Stimulated activated CD8-positive, alpha-beta memory T cell treated with anti-CD3 and anti-CD28 coated beads, Interleukin-12 subunit alpha, Interleukin-12 subunit beta, amount 100 ng/mL, for 24 hours (primary cell): ENCODE measurements around the gene BMP7.

Source experiments
- DNase-seq: peaks from one replicate; pipeline ENCODE4 v3.0.0-alpha.2; 2020; ENCODE audit errors: extremely low read depth

BMP7 gene

DNA sequence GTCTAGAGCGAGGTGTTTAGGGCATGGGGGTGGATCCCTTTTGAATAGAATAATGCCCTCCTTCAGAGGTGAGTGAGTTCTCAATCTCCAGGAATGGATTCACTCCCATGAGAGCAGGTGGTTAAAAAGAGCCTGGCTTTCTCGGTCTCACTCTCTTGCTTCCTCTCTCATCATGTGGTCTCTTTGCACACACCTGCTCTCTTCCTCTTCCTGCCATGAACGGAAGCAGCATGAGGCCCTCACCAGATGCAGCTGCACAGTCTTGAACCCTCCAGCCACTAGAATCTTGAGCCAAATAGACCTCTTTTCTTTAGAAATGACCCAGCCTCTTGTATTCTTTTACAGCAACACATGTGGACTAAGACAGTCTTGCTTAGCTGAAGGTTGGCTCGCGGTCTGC lies 119.3 kb downstream of the BMP7 start:
- no peak for DNase-seq

DNA sequence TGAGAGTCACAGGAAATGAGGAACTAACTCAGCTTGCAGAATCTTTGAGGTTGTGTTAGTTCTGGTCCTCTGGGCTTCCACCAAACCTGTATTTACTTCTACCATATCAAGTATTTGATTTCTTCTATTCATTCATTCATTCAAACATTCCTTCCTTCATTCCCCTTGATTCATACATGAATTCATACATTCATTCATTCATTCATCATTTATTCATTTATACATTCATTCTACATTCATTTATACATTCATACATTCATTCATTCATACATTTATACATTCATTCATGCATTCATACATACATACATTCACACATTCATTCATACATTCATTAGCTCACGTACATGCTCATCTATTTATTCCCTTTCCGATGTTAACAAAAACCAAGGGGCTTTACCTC lies 120.3 kb downstream of the BMP7 start:
- no peak for DNase-seq

DNA sequence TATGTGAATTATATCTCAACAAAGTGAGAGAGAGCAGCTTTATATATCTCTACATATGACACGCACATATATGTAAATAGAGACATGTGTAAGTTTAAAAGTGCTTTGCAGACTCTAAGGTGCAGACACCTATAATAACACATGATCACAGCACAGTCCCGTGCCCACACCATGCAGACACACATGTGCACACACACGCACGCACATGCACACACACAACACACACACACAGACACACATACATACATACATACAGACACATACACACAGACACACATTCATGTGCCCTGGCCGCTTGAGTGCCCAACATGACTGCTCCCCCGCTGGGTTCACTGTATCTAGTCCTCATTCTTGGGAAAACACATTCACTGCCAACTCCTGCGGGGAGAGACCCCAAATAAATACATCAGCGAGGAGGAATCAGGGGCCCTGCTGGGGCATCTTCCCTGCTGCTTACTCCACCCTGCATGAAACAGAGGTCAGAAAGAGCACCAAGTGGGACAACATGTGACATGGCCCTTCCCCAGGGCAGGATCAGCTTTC lies 121.3 kb downstream of the BMP7 start:
- DNase-seq = no peak

- DNase-seq = no peak
Measured at GRCh38 chr20:57143173-57143572, 123.3 kb downstream of the BMP7 start.

DNA sequence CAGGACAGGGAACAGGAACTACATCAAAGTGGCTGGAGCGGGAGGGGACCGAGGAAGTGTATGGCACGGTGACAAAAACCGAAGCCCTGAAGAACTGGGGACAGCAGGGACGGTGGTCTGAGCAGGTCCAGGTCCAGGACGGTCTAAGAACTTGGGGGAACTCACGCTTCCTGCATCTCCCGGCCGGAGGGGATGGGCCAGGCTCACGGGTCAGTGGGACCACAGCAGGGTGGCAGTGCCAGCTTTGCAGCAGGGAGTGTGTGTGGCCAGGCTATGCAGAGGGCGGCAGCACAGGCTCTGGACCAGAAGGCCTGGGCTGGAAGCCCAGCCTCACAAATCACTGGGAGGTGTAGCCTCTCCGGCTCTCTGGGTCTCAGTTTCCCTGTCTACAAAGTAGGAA lies 123.8 kb downstream of the BMP7 start:
- DNase-seq = no peak

- DNase-seq = no peak
Measured at GRCh38 chr20:57141492-57141891, 124.9 kb downstream of the BMP7 start.

GRCh38 chr20:57140416-57140965 lies 126.0 kb downstream of the BMP7 start:
- no peak for DNase-seq

- DNase-seq = no peak
Measured at GRCh38 chr20:57139342-57140093, 126.9 kb downstream of the BMP7 start.

DNA sequence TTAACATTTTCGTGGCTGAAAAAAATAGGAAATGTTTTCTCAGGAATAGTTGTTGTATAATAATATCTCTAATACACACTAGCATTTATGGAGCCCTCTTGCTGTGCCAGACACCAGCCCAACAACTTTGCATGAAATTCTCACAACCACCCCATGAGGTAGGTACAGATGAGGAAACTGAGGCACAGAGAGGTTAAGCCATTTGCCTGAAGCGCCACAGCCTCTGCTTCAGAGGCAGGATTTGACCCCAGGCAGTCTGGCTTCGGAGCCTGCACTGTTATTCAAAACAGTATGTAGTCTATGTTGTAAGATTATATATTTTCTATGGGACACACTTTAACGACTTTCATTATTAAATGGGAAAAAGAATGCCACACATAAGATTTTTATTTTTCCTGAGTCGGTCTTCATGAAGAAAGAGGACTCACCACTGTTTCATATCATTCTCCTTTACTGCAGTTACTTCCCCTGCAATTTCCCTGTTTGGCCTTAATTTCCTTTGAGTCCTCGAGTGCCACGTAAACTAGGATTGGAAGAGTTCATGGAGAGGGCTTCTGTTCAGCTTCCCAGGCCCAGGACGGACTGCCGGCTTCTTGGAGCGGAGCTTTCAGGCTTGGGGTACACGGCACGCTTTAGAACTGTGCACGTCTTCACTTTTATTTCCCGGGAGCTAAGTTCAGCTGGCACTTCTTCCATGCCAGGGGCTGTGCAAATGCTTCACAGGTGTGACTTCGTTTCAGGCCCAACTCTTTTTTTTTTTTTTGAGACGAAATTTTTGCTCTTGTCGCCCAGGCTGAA lies 128.0 kb downstream of the BMP7 start:
- no peak for DNase-seq

GRCh38 chr20:57137676-57138075 lies 128.8 kb downstream of the BMP7 start:
- DNase-seq = no peak

DNA sequence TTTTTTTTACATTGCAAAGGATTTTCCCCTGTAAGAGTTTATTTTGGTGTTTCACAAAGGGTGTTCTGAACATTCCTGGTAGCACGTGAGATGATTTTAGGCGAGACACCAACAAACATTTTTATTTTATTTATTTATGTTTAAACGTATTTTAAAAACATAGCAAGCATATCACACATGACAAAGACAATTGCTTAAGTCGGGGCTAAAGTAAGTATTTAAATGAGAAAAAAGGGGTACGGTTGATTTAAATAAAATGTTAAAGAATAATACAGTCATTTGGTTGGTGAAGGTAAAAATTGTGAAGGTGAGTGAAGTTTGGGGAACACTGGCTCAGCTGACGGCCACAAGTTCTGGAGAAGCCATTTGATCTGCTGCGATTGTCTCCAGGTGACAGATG lies 129.7 kb downstream of the BMP7 start:
- no peak for DNase-seq

DNA sequence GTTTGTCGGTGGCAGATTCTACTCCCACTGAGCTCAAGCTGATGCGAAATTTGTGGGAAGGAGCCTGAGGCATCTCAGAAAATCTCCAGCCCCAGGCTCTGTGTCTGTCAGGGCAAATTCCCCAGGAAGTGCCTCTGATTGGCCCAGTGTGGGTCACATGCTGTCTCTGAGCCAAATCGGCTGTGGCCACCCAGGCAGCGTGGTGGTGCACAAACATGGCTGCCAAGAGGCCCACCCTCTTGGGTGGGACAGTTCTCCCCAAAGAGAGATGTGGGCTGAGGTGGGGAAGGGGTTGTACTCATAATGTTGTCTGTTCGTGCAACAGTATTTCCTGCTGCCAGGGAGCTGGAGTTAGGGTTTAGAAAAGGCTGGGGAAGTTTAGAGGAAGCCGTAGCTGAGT lies 130.6 kb downstream of the BMP7 start:
- DNase-seq = no peak

DNA sequence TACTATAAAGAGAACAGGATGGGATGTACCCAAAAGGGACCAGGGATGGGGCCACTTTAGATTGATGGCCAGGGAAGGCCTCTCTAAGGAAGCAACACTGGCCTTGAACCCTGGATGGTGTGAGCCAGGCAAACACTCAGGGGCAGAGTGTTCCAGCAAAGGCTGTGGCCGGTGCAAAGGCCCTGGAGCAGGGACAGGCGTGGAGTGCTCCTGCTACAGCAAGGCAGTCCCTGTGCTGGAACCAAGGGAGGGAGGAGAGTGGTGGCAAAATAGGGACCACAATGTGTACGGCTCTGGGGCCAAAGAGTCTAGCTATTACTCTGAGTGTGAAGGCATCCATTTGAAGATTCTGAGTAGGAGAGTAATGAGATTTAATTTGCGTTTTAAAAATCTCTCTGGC lies 131.6 kb downstream of the BMP7 start:
- DNase-seq = no peak

- DNase-seq = no peak
Measured at GRCh38 chr20:57133926-57134650, 132.4 kb downstream of the BMP7 start.

DNA sequence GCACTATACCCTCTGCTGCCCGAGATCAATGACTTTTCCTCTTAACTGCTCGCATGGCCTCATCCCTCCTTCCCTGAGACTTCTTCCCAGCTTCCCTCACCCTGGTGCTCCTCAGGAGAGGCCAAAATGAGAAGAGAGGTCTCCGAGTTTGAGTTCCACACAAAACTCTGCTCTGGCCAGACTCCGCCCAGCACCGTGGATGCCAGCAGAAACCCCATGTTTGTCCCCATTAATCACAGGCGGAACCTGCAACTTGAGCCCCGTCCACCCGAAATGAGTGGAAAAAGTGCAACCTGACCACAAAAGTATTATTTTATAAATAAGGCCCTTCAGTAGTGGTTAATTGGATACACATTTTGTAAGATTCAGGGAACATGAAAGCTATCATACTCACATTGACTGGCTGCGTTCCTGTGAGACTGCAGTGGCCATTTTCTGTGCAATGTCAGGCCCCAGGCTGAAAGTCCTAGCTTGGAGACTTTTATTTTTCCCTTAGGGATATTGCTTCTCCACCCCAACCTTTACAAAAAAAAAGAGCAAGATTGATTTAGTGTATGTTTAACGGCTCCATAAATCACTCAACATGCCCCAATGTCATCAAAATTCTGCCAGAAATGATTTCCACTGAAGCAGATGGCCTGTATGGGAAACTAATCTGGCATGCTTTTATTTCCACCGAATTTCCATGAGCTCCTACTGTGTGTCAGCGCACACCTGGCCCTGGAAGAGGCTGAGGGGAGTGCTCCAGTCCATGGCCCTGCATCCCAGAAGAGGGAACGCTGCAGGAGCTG lies 134.6 kb downstream of the BMP7 start:
- no peak for DNase-seq

- DNase-seq = no peak
Measured at GRCh38 chr20:57131077-57131476, 135.4 kb downstream of the BMP7 start.

DNA sequence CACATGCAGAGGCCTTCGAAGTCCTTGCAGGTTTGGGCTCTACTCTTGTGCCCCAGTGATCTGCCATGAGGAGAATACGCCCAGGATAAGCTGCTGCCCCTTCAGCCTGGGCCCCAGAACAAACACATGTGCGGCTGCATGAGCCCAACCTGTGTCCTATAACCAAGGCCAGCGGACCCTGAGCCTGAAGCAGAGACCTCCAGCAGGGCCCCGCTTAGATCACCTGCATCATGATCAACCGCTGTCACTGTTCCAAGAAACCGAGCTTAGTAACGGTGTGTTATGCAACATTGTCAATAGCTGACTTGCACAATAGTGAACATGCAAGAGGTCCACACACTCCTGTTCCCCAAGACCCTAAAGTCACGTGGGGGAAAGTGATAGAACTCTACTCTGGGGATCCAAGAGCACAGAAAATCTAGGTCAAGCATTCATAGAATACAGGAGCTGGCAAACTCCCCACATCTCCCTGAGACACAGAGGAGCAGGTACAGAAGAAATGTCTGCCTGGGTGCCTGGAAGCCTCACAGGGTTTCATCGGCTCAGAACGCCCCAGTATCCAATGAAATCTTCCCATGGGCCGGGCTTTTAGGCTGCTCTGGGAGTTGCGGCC lies 136.2 kb downstream of the BMP7 start:
- DNase-seq = no peak

- DNase-seq = no peak
Measured at GRCh38 chr20:57129303-57129702, 137.1 kb downstream of the BMP7 start.

- no peak for DNase-seq
Measured at GRCh38 chr20:57128044-57128757, 138.2 kb downstream of the BMP7 start.

DNA sequence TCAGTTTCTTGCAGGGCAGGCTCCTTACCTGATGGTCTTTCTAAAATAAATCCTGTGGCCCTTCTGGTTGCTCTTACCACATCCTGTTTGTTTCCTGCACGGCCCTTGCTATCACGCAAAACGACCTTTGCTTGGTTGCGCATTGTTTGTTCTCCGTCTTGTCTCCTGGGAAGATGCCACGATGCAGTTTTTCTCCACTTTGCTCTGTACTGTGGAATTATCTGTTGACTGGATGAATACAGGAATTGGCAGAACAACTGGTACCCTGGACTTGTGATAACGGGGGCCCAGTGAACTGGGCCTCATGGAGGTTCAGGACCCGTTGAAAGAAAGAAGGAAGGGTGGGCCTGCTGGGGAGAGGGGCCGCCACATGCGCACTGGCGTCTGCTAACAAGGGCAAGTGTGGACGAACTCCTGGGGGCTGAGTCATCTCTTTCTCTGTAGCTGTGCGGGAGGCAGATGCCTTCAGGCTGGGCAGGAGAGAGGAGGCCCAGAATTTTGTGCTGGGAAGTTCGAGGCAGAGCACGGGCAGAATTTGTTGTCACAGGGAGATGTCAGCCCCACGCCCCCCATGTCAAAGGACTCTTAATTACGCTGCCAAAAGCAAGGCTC lies 139.9 kb downstream of the BMP7 start:
- no peak for DNase-seq
